ENCODE measurements around the gene SSH2. TPM values are rescaled to one million over a fixed set of nuclear protein-coding genes. Genes with fewer than 3 reads are reported as not detected.

Gene SSH2
- total and polyA plus RNA-seq, 7 experiments from 2014 or later, result 33.9 to 109 (median 76.2) TPM

- Mint-ChIP-seq H3K4me3 (peak overlapping the region in 1 of 10 donors; percentile 25), H3K27ac (peak overlapping the region in 6 of 9 donors; percentile 1 to 89 (median 79)), H3K36me3 (peaks cover 11 to 46% (median 30%) of the 10 kb centered on the region in 5 donors), H3K27me3 (no peaks in the 10 kb centered on the region), H3K9me3 (no peaks in the 10 kb centered on the region), H3K4me1 (peaks cover 11 to 54% (median 33%) of the 10 kb centered on the region in 7 donors)
- DNase-seq (no peak), ATAC-seq (no peak)
- CTCF ChIA-PET, result interaction anchor here (1.6 kb wide), 1 partner anchor 25 kb away, joined by 3 read pairs; no protein-coding TSS in a partner anchor
- Histone ChIP-seq H3K9me3 (ENCODE audit: control insufficient read depth in 2 of 3, low read length in 3 of 3) (no peaks in the 10 kb centered on the region), H3K27ac (ENCODE audit: low read depth, low read length) (no peak overlapping the region), H3K36me3 (ENCODE audit: control insufficient read depth in 2 of 3, insufficient read depth in 3 of 3, low read length in 3 of 3) (peaks cover 12 to 63% (median 21%) of the 10 kb centered on the region in 3 experiments), H3K27me3 (ENCODE audit: control insufficient read depth in 2 of 2, insufficient read depth in 2 of 2, low read length in 2 of 2) (no peaks in the 10 kb centered on the region), H3K4me1 (ENCODE audit: control insufficient read depth in 2 of 2, insufficient read depth in 2 of 2, low read length in 2 of 2) (no peaks in the 10 kb centered on the region), H3K4me3 (ENCODE audit: low read length) (no peak overlapping the region)
- intact Hi-C loops (cut with micrococcal nuclease), result no loop called here
- POLR2A ChIA-PET, result interaction anchor here (0.6 to 1.6 kb wide), 6 partner anchors 8 to 64 kb away, joined by 3 to 6 read pairs (median 3); no protein-coding TSS in a partner anchor
These were observed 231.8 kb downstream of the SSH2 start for GRCh38 chr17:29698019-29698777.

GRCh38 chr17:29697371-29697770 lies 232.7 kb downstream of the SSH2 start:
- POLR2A ChIA-PET, result interaction anchor here (0.6 kb wide), 1 partner anchor 47 kb away, joined by 3 read pairs; no protein-coding TSS in a partner anchor
- Mint-ChIP-seq H3K27ac (peak overlapping the region in 5 of 9 donors; percentile 44 to 89 (median 77)), H3K4me1 (peaks cover 11 to 53% (median 33%) of the 10 kb centered on the region in 7 donors), H3K4me3 (no peak overlapping the region), H3K27me3 (no peaks in the 10 kb centered on the region), H3K36me3 (peaks cover 7 to 41% (median 23%) of the 10 kb centered on the region in 5 donors), H3K9me3 (no peaks in the 10 kb centered on the region)
- Histone ChIP-seq H3K4me1 (ENCODE audit: control insufficient read depth in 2 of 2, insufficient read depth in 2 of 2, low read length in 2 of 2) (no peaks in the 10 kb centered on the region), H3K27me3 (ENCODE audit: control insufficient read depth in 2 of 2, insufficient read depth in 2 of 2, low read length in 2 of 2) (no peaks in the 10 kb centered on the region), H3K9me3 (ENCODE audit: control insufficient read depth in 2 of 3, low read length in 3 of 3) (no peaks in the 10 kb centered on the region), H3K27ac (ENCODE audit: low read depth, low read length) (no peak overlapping the region), H3K36me3 (ENCODE audit: control insufficient read depth in 2 of 3, insufficient read depth in 3 of 3, low read length in 3 of 3) (peaks cover 12 to 55% (median 15%) of the 10 kb centered on the region in 3 experiments), H3K4me3 (ENCODE audit: low read length) (no peak overlapping the region)
- CTCF ChIA-PET, result no interaction called here
- intact Hi-C loops (cut with micrococcal nuclease), result no loop called here
- ATAC-seq (no peak), DNase-seq (no peak)

- peaks cover 11 to 43% (median 12%) of the 10 kb centered on the region in 3 experiments for H3K36me3 ChIP-seq (ENCODE audit: control insufficient read depth in 2 of 3, insufficient read depth in 3 of 3, low read length in 3 of 3)
- POLR2A ChIA-PET, result no interaction called here
- H3K4me1 ChIP-seq (ENCODE audit: control insufficient read depth in 2 of 2, insufficient read depth in 2 of 2, low read length in 2 of 2), result peaks cover 0 to 8% of the 10 kb centered on the region in 2 donors
- no peak overlapping the region for H3K27ac ChIP-seq (ENCODE audit: low read depth, low read length)
- no peak overlapping the region for H3K4me3 Mint-ChIP-seq
- no peaks in the 10 kb centered on the region for H3K27me3 ChIP-seq (ENCODE audit: control insufficient read depth in 2 of 2, insufficient read depth in 2 of 2, low read length in 2 of 2)
- no peak for DNase-seq
- no peaks in the 10 kb centered on the region for H3K9me3 ChIP-seq (ENCODE audit: control insufficient read depth in 2 of 3, low read length in 3 of 3)
- CTCF ChIA-PET, result no interaction called here
- peak overlapping the region in 5 of 9 donors; percentile 11 to 76 (median 63) for H3K27ac Mint-ChIP-seq
- peak; percentile 51 for ATAC-seq
- peaks cover 7 to 40% (median 23%) of the 10 kb centered on the region in 5 donors for H3K36me3 Mint-ChIP-seq
- H3K27me3 Mint-ChIP-seq, result no peaks in the 10 kb centered on the region
- no peaks in the 10 kb centered on the region for H3K9me3 Mint-ChIP-seq
- no peak overlapping the region for H3K4me3 ChIP-seq (ENCODE audit: low read length)
- peaks cover 14 to 64% (median 41%) of the 10 kb centered on the region in 7 donors for H3K4me1 Mint-ChIP-seq
- intact Hi-C loops (cut with micrococcal nuclease), result no loop called here
These were observed 235.0 kb downstream of the SSH2 start for GRCh38 chr17:29694918-29695563.

- Mint-ChIP-seq H3K4me1 (peaks cover 13 to 58% (median 28%) of the 10 kb centered on the region in 7 donors), H3K27me3 (no peaks in the 10 kb centered on the region), H3K27ac (peak overlapping the region in 7 of 9 donors; percentile 20 to 72 (median 57)), H3K9me3 (no peaks in the 10 kb centered on the region), H3K36me3 (peaks cover 7 to 33% (median 23%) of the 10 kb centered on the region in 5 donors), H3K4me3 (no peak overlapping the region)
- DNase-seq (no peak), ATAC-seq (no peak)
- Histone ChIP-seq H3K27me3 (ENCODE audit: control insufficient read depth in 2 of 2, insufficient read depth in 2 of 2, low read length in 2 of 2) (no peaks in the 10 kb centered on the region), H3K36me3 (ENCODE audit: control insufficient read depth in 2 of 3, insufficient read depth in 3 of 3, low read length in 3 of 3) (peaks cover 7 to 39% (median 12%) of the 10 kb centered on the region in 3 experiments), H3K4me1 (ENCODE audit: control insufficient read depth in 2 of 2, insufficient read depth in 2 of 2, low read length in 2 of 2) (peaks cover 0 to 8% of the 10 kb centered on the region in 2 donors), H3K9me3 (ENCODE audit: control insufficient read depth in 2 of 3, low read length in 3 of 3) (no peaks in the 10 kb centered on the region), H3K4me3 (ENCODE audit: low read length) (no peak overlapping the region), H3K27ac (ENCODE audit: low read depth, low read length) (no peak overlapping the region)
- ChIA-PET POLR2A (interaction anchor here (1.5 to 3.2 kb wide), 2 partner anchors 18 to 68 kb away, joined by 4 to 13 read pairs; no protein-coding TSS in a partner anchor), CTCF (interaction anchor here (0.6 kb wide), 1 partner anchor 289 kb away, joined by 3 read pairs; no protein-coding TSS in a partner anchor)
- intact Hi-C loops (cut with micrococcal nuclease), result loop anchor here in 1 of 2 donors (2.0 kb wide), 1 partner anchor 13 kb away; no protein-coding TSS in a partner anchor
These were observed 236.3 kb downstream of the SSH2 start for GRCh38 chr17:29693751-29694150.

GRCh38 chr17:29687596-29687995 lies 242.4 kb downstream of the SSH2 start:
- no peak overlapping the region for H3K4me3 ChIP-seq (ENCODE audit: low read length)
- Mint-ChIP-seq H3K27ac (peak overlapping the region in 4 of 9 donors; percentile 24 to 68 (median 41)), H3K4me1 (peaks cover 7 to 50% (median 25%) of the 10 kb centered on the region in 7 donors), H3K27me3 (no peaks in the 10 kb centered on the region), H3K36me3 (peaks cover 0 to 30% (median 20%) of the 10 kb centered on the region in 5 donors), H3K4me3 (no peak overlapping the region), H3K9me3 (no peaks in the 10 kb centered on the region)
- ATAC-seq (no peak), DNase-seq (no peak)
- H3K9me3 ChIP-seq (ENCODE audit: control insufficient read depth in 2 of 3, low read length in 3 of 3), result no peaks in the 10 kb centered on the region
- ChIA-PET POLR2A (interaction anchor here (1.4 kb wide), 2 partner anchors 12 to 18 kb away, joined by 3 read pairs; no protein-coding TSS in a partner anchor), CTCF (no interaction called here)
- H3K27ac ChIP-seq (ENCODE audit: low read depth, low read length), result no peak overlapping the region
- peaks cover 0 to 8% of the 10 kb centered on the region in 2 donors for H3K4me1 ChIP-seq (ENCODE audit: control insufficient read depth in 2 of 2, insufficient read depth in 2 of 2, low read length in 2 of 2)
- intact Hi-C loops (cut with micrococcal nuclease), result loop anchor here in 1 of 2 donors (5.0 kb wide), 1 partner anchor 35 kb away; no protein-coding TSS in a partner anchor
- H3K36me3 ChIP-seq (ENCODE audit: control insufficient read depth in 2 of 3, insufficient read depth in 3 of 3, low read length in 3 of 3), result peaks cover 0 to 18% (median 9%) of the 10 kb centered on the region in 3 experiments
- H3K27me3 ChIP-seq (ENCODE audit: control insufficient read depth in 2 of 2, insufficient read depth in 2 of 2, low read length in 2 of 2), result no peaks in the 10 kb centered on the region

GRCh38 chr17:29686993-29687590 lies 242.9 kb downstream of the SSH2 start:
- peaks cover 0 to 18% (median 9%) of the 10 kb centered on the region in 3 experiments for H3K36me3 ChIP-seq (ENCODE audit: control insufficient read depth in 2 of 3, insufficient read depth in 3 of 3, low read length in 3 of 3)
- H3K4me3 ChIP-seq (ENCODE audit: low read length), result no peak overlapping the region
- POLR2A ChIA-PET, result interaction anchor here (1.4 kb wide), 1 partner anchor 18 kb away, joined by 3 read pairs; no protein-coding TSS in a partner anchor
- Mint-ChIP-seq H3K4me3 (no peak overlapping the region), H3K36me3 (peaks cover 0 to 30% (median 20%) of the 10 kb centered on the region in 5 donors), H3K4me1 (peaks cover 12 to 53% (median 30%) of the 10 kb centered on the region in 7 donors), H3K27me3 (no peaks in the 10 kb centered on the region), H3K27ac (peak overlapping the region in 5 of 9 donors; percentile 27 to 68 (median 33)), H3K9me3 (no peaks in the 10 kb centered on the region)
- DNase-seq, result no peak
- ATAC-seq, result no peak
- H3K27me3 ChIP-seq (ENCODE audit: control insufficient read depth in 2 of 2, insufficient read depth in 2 of 2, low read length in 2 of 2), result no peaks in the 10 kb centered on the region
- H3K4me1 ChIP-seq (ENCODE audit: control insufficient read depth in 2 of 2, insufficient read depth in 2 of 2, low read length in 2 of 2), result peaks cover 0 to 13% of the 10 kb centered on the region in 2 donors
- H3K9me3 ChIP-seq (ENCODE audit: control insufficient read depth in 2 of 3, low read length in 3 of 3), result no peaks in the 10 kb centered on the region
- intact Hi-C loops (cut with micrococcal nuclease), result loop anchor here in 1 of 2 donors (5.0 kb wide), 1 partner anchor 35 kb away; no protein-coding TSS in a partner anchor
- CTCF ChIA-PET, result no interaction called here
- no peak overlapping the region for H3K27ac ChIP-seq (ENCODE audit: low read depth, low read length)
